Epidermal melanocyte (primary cell): ENCODE results near the gene C3orf52.

Experiments used
- DNase-seq: peaks from one replicate; pipeline ENCODE4 v3.0.0; 2011; ENCODE audit warnings: low spot score; ENCODE audit not compliant: insufficient read length

Gene C3orf52

GRCh38 chr3:112086875-112087524, 811 bp downstream of the C3orf52 start:
- no peak for DNase-seq

- no peak for DNase-seq
Observed at GRCh38 chr3:112087746-112088145, 1.6 kb downstream of the C3orf52 start.

- DNase-seq = no peak
Observed at GRCh38 chr3:112088944-112089343, 2.8 kb downstream of the C3orf52 start.

DNA sequence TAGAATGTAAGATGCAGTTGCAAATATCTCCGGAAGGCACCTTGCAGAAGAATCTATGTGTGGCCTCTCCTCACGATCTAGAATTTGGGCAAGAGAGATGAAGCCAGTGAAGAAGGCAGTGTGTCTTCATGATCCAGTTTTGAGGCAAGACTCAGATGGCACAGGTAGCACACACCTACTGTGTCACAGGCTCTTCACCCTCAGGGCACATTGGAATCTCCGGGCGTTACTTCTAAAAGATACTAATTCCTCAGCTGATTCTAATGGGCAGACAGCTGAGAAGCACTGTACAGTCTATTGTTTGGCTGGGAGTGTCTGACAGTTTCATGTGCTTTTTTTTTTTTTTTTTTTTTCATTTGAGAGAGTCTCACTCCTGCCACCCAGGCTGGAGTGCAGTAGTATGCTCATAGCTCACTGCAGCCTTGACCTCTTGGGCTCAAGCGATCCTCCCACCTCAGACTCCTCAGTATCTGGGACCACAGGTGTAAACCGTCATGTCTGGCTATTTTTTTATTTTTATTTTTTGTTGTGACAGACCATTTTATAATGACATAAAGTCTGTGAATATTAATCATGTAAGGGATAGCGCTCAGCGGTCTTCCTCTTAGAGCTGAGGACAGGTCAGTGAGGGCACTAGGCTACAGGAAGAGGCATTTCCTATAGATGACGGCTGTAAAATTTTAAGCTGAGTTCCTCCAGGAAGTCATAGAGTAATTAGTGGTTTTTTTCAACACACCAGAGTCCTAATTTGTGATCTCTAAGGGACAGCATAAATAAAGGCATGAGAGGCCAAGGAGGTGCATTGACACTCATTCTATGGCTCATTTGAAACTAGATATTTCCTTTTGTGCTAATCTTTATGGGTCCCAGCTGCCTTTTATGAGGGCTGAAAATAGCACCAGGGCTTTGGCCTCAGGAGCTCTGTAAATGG, 4.0 kb downstream of the C3orf52 start:
- no peak for DNase-seq

DNA sequence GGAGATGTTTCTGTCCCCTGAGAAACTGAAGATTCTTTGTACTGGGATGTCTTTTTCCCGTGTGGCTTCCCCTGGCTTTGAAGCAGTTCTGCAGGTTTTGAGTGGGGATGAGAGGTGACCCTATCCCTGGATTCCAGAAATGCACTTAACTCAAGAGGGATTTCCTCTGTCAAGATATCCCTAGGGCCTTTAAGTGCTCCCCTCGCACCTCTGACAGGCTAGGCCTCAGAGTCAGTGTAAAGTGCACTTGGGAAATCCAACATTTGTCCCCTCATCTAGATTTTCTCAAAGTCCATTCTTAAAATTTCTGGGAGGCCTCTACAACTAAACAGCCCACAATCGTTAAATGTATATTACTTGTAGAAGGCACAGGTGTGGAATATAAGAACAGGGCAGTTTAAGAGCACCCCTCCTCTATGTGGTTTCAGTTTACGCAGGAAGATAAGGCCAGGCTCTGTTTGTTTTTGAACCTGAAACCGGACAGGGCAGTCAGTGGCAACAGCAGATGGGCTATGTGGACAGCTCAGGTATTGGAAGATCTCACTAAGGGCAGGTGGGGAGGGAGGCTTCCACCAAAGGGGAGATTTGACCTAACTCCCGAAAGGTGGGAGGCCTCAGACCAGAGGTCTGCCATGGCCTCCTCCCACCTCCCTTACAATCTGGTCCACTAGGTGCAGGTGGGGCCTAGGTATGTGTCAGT, 4.8 kb downstream of the C3orf52 start:
- DNase-seq = no peak

DNA sequence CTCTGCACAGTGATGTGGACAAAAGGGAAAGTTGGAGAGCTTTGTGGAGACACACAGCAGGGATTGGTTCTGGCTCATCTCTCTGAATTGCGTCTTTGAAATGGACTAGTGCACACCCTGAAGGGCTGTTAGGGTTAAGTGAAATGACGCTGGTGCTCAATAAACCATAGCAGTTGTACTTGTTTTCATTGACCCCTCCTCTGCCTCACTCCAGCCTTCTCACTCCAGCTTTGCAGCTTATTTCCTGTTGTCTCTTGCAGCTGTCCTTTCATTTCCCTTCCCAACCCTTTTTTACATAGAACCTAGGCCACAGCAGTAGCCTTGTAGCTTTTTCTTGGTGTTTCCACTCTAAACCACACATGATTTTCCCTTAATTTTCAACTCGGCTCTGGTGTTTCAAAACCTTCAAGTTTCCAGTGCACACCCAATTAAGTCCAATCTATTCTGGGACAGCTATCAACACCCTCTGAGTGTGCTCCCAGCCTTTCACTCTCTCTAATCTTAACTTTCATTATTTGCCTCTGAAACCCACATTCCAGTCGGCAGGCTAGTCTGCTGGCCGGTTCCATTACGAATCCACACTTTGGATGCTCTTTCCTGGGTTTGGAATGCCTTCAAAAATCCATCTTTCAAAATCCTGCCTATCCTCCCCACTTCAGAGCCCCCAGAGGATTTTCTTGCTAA, 6.4 kb downstream of the C3orf52 start:
- DNase-seq = no peak

- no peak for DNase-seq
Observed at GRCh38 chr3:112093180-112093522, 7.0 kb downstream of the C3orf52 start.

DNA sequence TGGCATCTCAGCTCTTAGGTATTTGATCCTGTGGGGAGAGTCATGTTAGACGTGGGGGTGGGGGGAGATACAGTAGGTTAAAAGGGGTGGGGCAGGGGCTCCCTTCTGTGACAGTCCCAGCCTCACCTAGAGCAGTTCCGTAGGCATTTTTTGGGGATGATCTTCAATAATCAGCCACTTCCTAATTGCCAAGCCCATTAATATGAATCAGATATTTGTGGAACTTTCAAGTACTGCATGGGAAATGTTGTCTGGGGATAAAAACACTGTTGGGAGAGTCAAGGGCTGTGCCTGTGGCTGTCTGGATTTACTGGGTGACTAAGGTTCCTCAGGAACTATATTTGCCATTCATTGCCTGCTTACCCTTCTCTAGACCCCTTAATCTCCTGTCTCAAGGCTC, 9.5 kb downstream of the C3orf52 start:
- DNase-seq = no peak

GRCh38 chr3:112096176-112096575, 10.0 kb downstream of the C3orf52 start:
- DNase-seq = no peak

DNA sequence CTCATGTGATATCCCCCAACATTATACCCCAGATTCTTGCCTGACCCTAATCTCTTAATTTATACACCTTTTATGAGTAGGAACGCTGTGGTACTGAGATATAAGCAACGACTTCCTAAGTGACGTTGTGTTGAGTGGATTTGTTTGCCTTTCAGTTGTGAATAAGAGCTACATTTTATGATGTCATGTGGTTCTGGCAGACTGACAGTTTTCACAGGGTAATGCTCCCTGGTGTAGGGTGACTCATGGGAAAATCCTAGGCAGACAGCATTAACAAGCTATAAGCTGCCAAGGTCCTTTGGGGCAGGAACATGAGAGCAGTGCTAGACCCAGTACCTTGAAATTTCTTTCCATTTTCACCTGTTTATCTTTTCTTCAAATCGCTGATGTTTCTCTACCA, 11.2 kb downstream of the C3orf52 start:
- DNase-seq = peak; percentile 49

GRCh38 chr3:112101916-112102315, 15.7 kb downstream of the C3orf52 start:
- DNase-seq = no peak

- DNase-seq = no peak
Observed at GRCh38 chr3:112104774-112105173, 18.6 kb downstream of the C3orf52 start.

DNA sequence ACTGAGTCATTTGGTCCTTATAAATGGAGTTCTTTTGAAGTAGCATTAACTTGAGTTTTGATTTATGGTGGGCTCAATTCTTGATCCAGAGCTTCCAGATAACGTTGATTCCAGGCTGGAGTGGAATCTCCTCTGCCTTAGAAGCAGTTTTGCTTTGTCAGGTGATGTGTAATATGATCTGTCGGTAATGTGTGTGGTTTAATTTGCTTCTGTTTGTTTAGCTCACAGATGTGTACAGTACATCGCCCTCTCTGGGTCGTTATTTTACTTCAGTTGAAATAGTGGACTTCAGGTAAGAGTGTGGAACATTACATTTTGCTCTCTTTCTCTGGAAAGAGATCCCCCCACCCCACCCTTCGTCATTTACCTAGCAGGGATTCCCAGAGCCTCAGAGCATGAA, 23.1 kb downstream of the C3orf52 start:
- no peak for DNase-seq

DNA sequence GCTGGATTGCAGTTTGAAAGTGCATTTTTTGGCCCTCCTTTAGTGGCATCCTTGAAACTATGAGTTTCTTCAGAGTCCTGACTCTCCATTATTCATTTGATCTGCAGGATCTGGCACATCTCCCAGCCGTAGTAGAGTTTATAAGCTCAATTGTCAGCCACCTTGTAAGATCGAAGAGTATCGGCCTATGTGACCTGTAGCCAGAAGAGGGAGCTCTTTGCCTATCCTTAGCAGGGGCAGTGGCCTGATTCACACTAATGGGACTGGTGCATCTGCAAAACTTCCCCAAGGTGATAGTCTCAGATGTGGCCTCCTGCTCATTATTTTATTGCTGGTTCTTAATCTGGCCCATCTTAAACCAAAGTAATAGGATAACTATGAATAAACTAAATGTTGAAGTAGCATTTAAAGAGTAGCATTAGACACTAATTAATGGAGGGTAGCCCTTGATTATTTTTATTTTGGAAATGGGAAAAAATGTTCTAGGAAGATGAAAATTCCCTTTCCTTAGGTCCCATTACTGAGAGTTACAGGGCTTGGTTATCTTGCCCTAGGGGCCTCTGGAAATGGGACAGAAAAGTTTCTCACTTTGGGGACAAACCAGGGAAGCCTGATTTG, 25.7 kb downstream of the C3orf52 start:
- DNase-seq = peak; percentile 64

GRCh38 chr3:112114576-112115160, 28.5 kb downstream of the C3orf52 start:
- no peak for DNase-seq

DNA sequence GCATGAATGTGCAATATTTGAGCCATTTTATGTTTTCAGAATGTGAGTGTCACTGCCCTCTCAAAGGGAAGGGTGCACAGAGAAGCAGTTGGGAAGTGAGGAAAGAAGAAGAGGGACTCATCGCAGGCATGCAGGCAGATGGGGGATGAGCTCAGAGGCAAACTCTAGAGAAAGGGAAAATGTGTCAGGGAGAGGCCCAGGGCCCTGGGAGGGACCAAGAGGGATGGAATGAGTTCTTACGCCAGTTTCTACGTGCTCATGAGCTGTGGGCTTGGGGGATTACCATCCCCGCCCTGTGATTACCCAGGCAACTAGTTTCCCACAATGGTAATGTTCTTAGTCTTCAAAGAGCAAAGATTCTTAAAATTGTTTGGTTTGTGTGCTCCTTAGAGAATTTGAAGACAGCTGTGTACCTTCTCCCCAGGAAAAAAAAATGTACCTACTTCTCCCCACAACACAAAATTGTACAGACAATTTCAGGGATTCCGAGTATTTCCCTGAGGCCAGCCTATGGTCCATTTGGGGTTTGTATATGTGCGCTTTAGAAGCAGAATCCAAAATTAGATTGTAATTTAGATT, 29.1 kb downstream of the C3orf52 start:
- no peak for DNase-seq

GRCh38 chr3:112115806-112116383, 29.7 kb downstream of the C3orf52 start:
- DNase-seq = no peak

- DNase-seq = no peak
Observed at GRCh38 chr3:112116748-112117186, 30.6 kb downstream of the C3orf52 start.

DNA sequence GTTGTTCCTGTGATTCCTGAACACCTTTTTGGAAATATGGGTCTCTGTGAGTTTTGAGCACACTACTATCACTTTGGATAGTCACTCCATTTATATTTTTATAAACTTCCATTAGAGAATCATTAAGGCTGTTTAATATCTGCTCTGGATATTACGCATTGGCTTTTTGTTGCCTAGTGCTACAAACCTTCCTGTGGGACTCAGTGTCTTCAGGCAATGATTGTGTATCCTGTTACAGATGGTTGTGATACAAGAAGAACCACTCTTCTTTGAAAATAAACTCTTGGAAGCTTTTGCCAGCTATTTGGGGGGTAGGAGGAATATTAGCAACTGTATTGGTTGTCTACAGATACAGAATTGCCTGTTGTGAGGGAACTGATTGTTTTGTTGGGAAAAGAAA, 31.2 kb downstream of the C3orf52 start:
- no peak for DNase-seq
